HG03108 (cell line): ENCODE results near the gene VARS2.
"Not testable (repeated sequence)": the region's sequence is repeated elsewhere in the genome, so short reads cannot be mapped to it uniquely, and the experiment has no call there.

Experiments
- ATAC-seq: cut with Tn5 transposase; IDR thresholded peaks from one replicate; pipeline ENCODE4 v1.9.1; 2021; ENCODE audit warnings: moderate library complexity; ENCODE audit not compliant: unreplicated experiment

The VARS2 gene

GRCh38 chr6:30898750-30899360 lies 15.2 kb upstream of the VARS2 start:
- no peak for ATAC-seq

DNA sequence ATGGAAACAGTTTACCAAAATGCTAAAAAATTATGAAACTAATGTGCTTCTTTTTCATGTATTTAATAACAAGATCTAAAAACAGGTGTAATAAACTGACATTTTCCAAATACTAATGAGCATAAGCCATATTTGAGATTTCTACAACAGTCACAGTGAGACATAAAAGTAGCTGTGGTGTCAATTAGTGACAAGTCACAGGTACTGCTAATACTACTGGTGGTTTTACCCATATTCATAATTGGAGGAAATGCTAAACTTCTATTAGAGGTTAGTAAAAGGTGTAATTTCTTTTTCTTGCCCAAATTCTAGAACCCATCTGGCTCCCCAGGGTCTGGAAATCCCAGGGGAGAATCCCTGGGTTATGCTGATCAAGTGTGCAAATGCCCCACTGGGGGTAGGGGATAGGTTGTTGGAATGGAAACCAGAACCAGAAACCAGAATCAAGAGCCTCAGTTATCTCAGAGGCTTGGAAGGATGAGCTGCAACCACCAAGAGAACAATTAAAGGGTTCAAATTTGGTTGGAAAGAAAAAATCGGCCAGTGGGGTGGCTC lies 13.1 kb upstream of the VARS2 start:
- no peak for ATAC-seq

DNA sequence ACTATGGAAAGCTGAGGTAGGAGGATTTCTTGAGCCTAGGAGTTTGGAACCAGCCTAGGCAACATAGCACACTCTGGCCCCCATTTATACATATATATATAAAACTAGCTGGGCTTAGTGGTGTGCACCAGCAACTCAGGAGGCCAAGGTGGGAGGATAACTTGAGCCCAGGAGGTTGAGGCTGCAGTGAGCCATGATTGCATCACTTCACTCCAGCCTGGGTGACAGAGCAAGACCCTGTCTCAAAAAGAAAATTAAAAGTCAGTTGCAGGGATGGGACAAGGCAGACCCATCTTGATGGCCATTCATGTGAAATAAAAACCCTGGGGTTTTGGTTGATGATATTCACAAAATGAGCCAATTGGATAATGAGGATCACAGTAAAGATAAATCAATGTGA lies 12.6 kb upstream of the VARS2 start:
- no peak for ATAC-seq

DNA sequence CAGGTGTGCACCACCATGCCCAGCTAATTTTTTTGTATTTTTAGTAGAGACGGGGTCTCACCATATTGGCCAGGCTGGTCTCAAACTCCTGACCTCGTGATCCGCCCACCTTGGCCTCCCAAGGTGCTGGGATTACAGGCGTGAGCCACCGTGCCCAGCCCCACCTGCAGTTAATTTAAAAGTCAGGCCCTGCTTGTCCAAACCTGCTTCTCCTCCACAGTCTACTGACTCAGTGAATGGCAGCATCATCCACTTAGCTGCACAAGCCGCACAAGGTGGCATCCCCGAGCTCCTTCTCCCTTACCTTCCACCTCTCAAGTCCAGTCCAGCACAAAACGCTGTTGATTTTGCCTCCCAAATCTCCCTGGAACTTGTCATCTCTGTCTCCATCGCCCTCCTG lies 11.8 kb upstream of the VARS2 start:
- ATAC-seq = not testable (repeated sequence)

DNA sequence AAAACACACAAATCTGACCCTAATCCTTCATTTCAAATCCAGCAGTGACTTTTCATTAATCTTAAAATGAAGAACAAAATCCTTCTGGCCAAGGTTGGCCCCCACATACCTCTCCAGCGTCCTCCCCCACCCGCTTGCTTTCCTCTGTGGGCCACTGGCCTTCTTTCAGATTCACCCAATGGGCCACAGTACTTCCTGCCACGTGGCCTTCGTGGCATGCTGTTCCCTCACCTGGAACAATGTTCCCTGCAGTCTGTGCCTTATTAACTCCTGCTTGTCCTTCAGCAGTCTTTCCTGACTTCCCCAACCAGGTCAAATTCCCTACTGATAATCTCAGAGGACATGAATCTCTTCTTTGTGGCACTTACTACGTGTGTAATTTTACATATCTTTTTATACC lies 11.3 kb upstream of the VARS2 start:
- no peak for ATAC-seq

- ATAC-seq = no peak
Measured at GRCh38 chr6:30903236-30903635, 10.8 kb upstream of the VARS2 start.

DNA sequence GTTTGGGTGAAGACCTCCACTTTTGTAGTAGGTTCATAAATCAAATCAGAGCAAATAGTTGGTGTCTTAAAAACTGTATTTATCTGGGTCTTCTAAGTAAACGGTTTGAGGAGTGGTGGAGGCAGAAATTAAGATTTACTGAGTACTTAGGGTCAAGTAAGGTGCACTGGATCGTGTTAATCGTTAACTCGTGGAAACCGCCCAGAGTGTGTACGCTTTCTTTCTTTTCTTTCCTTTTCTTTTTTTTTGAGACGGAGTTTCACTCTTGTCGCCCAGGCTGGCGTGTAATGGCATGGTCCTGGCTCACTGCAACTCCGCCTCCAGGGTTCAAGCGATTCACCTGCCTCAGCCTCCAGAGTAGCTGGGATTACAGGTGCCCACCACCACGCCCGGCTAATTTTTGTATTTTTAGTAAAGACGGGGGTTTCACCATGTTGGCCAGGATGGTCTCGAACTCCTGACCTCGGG lies 6.7 kb upstream of the VARS2 start:
- ATAC-seq = not testable (repeated sequence)

DNA sequence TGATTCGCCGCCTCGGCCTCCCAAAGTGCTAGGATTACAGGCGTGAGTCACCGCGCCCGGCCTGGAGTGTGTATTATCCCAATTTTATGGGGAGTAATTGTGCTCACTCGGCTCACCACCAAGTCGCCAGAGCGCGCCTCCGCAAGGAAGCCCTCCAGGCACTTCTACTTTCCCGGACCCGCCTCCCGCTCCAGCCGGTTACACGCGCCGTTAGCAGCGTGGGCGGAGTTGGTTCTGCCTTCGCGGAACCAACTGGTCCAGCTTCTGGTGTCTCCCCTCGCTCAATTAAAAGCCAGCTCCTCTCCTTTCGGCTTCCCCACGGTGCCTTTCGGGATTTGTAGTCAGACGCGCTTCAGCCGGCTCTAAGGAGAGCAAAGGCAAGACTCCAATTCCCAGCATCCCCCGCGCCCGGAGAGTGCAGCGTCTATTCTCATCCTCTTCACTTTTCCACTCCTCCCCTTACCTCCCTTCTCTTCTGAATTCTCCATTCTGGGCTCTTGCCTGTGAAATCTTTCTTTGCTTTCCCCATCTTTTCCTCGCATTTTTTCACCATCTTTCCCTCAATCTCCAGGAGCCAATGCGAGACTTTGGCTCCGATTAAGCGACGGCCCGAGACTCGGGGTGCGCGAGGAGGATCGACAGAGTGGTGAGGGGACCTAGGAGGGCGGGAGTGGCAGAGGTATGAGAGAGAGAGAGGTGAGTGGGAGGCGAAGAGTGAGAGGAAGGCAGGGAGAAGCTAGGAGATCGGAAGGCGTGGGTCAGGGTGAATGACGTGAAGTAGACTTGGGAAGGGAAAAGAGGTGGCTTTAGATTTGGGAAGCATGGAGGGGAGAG lies 6.1 kb upstream of the VARS2 start, which contains the start of gene GTF2H4:
GTF2H4 (plus strand) TSS at position 450 of the 834 bp plus-strand sequence.
- ATAC-seq = peak; percentile 94

- no peak for ATAC-seq
Measured at GRCh38 chr6:30908700-30909099, 5.3 kb upstream of the VARS2 start.

DNA sequence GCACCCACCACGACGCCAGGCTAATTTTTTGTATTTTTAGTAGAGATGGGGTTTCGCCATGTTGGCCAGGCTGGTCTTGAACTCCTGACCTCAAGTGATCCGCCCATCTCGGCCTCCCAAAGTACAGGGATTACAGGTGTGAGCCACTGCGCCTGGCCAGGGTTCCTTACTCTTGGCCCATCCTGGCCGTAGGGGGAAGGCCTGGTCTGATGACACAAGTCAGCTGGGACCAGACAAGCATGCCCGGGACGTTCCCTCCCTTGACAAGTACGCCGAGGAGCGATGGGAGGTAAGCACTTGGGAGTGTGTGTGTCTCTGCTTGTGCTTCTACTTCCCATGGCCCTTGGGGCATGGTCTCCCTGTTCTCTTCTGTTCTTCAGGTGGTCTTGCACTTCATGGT lies 3.6 kb upstream of the VARS2 start:
- not testable (repeated sequence) for ATAC-seq

DNA sequence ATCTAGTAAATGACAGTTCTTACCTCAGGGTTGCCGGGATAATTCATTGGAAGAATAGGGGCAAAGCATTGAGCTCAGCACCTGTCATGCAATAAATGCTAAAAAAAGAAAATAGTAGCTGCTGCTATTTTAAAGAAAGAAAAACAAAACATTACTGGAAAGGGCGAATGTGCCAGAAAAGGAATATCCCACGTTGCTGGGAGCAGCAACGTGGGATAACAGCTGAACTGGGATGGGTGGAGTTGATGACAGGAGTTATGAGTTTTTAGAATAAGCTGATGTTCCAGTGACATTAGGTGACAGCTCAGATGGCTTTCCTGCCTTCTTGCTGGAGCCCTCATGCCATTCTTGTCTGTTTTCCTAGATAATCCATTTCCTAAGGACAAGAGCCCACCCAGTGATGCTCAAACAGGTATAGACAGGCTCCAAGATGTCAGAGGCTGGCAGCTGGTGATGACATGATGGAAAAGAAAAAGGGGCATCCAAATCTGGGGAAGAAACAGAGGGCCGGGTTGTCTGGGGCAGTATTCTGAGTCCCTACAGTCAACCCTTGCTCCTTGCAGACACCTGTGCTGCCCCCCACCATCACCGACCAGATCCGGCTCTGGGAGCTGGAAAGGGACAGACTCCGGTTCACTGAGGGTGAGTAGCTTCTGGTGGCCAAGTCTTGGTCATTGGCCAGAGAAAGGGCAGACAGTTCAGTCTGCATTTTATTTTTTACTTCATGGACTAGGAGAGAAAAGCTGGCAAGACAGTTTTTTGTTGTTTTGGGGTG lies 1.1 kb upstream of the VARS2 start:
- ATAC-seq = no peak

GRCh38 chr6:30913721-30914075 lies 340 bp upstream of the VARS2 start:
- peak; percentile 5 for ATAC-seq

DNA sequence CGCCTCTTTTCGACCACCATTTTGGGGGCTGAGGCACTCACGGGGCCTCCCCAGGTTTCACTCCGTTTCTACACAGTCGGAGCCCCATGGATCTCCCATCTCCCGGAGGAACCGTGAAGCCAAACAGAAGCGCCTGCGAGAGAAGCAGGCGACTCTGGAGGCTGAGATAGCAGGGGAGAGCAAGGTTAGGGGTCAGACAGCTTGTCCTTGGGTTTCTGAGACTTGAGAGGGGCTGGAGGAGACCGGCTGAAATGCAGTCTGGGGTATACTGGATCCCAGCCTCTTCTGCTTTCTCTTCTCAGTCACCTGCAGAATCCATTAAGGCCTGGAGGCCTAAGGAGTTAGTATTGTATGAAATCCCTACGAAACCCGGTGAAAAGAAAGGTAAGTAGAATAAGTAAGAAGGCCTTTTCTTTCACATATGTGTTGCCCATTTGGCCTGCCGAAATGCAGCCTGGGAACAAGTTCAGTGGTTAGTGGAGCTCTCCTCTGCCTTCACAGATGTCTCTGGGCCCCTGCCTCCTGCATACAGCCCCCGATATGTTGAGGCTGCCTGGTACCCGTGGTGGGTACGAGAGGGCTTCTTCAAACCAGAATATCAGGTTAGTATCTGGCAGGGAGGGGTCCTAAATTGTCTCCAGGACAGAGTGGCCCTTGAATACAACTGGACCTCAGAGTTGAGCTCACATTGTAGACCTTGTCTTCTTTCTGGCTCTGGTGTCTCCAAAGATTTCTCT lies 984 bp downstream of the VARS2 start:
- no peak for ATAC-seq

- ATAC-seq = no peak
Measured at GRCh38 chr6:30915591-30915946, 1.5 kb downstream of the VARS2 start.

DNA sequence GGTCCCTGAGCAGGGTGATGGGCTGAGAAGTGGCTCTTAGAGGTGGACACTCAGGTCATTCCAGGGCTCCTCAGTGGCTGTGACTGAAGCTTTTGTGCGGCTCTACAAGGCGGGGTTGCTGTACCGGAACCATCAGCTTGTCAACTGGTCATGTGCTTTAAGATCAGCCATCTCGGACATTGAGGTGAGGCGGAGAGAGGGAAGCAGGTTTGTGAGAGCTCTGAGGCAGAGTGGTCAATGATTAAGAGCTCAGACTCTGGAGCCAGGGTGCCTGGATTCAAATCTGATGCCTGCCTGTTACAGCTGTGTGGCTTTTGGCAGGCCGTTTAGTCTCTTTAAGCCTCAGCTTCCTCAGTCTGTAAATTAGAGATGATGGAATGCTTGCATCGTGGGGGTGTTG lies 3.0 kb downstream of the VARS2 start:
- no peak for ATAC-seq

GRCh38 chr6:30917487-30917886 lies 3.4 kb downstream of the VARS2 start:
- no peak for ATAC-seq

- no peak for ATAC-seq
Measured at GRCh38 chr6:30918670-30919069, 4.6 kb downstream of the VARS2 start.

DNA sequence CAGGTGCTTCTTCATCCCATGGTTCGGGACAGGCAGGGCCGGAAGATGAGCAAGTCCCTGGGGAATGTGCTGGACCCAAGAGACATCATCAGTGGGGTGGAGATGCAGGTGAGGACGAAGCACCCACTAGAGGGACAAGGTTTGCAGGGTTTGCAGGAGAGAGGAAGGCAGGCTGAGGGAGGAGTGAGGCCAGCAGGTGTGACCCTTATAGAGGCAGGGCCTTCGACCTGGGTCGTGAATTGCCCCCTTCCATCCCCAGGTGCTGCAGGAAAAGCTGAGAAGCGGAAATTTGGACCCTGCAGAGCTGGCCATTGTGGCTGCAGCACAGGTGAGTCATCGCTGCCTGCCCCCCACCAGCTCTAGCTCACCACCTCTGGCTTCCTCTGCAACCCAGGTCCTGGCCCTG lies 8.4 kb downstream of the VARS2 start:
- ATAC-seq = no peak

GRCh38 chr6:30924040-30924627 lies 10.1 kb downstream of the VARS2 start:
- ATAC-seq = not testable (repeated sequence)

DNA sequence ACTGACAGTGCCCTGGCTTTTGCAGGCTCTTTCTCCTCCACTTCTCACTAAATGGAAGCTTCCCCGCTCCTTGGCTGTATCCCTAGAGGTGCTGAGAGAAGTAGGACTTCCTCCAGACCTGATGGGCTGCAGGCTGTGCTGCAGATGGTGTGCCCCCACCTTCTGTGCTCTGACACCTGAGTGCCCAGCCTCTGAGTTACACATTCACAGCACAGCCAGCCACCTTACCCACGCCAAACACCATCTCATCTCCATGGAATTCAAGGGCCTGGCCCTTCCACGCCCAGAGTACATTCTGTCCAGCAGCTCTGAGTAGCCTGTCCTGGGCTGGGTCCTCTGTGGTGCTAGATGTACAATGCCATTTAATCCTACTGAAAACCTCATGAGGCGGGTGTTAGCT lies 12.6 kb downstream of the VARS2 start:
- no peak for ATAC-seq
